HG02938 (cell line): ENCODE data around the gene ATL1.
"Not testable (repeated sequence)": the region's sequence is repeated elsewhere in the genome, so short reads cannot be mapped to it uniquely, and the experiment has no call there.

Experiments
- ATAC-seq: cut with Tn5 transposase; IDR thresholded peaks from one replicate; pipeline ENCODE4 v1.9.1; 2021; ENCODE audit warnings: mild to moderate bottlenecking, moderate library complexity; ENCODE audit not compliant: unreplicated experiment

ATL1 gene

GRCh38 chr14:50600849-50601248 is 40.9 kb downstream of the ATL1 start:
- no peak for ATAC-seq

GRCh38 chr14:50601394-50601793 is 41.4 kb downstream of the ATL1 start:
- ATAC-seq, result no peak

DNA sequence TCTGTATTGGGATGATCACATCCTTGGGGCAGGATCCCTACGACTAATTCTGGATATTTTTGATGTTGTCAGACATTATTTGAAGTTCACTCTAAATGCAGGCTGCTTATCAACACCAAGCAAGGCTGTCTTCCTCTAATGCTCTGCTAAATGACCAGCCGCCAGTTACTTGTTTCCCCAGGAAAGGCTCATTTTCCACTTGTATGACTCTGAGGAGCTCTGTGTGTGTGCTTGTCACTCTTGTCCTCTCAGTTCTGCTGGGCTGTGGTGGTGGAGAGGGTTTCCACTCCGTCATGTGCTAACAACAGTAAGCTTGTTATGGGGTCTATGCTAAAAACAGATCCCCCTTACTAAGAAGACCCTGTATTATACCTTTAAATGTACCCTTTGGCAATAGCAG is 42.1 kb downstream of the ATL1 start:
- ATAC-seq, result no peak

GRCh38 chr14:50603565-50603964 is 43.6 kb downstream of the ATL1 start:
- ATAC-seq, result no peak

- no peak for ATAC-seq
These were observed 45.8 kb downstream of the ATL1 start for GRCh38 chr14:50605766-50606165.

DNA sequence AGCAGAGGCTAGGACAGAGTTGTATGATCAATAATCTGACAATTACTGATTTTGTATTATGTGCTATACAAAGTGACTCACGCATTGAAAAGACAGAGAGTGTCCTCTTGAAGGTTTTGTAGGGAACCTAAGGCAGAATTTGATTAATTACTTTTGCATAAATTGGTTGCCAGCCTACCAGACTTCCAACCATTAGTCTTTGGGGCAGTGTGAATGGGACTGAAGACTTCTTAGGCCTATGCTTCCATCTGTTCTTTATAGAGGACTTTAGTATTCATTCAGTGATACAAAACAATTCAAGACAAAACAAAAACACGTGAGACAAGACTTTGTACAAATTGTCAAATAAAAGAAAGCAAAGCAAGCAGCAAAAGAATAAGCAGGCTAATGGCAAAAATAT is 46.5 kb downstream of the ATL1 start:
- ATAC-seq, result no peak

GRCh38 chr14:50607181-50607580 is 47.2 kb downstream of the ATL1 start:
- no peak for ATAC-seq

DNA sequence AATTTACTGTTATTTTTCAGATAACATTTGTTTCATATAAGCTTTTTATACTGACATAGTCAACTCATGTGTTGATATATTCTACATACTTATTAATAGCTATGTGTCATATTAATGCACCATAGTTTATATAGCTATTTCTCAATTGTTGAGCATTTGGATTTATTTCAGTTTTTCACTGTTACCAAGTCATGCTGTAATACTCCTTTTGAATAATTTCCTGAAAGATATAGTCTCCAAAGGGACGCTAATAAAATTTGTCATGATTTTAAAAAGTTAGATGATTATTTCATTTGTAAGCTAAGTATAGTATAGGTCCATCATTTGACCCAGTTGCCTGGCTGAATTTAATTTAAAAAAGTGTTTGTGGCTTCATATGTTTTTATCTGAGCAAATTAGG is 47.8 kb downstream of the ATL1 start:
- no peak for ATAC-seq

GRCh38 chr14:50608302-50608851 is 48.4 kb downstream of the ATL1 start:
- ATAC-seq, result no peak

- ATAC-seq, result no peak
These were observed 50.5 kb downstream of the ATL1 start for GRCh38 chr14:50610465-50610864.

DNA sequence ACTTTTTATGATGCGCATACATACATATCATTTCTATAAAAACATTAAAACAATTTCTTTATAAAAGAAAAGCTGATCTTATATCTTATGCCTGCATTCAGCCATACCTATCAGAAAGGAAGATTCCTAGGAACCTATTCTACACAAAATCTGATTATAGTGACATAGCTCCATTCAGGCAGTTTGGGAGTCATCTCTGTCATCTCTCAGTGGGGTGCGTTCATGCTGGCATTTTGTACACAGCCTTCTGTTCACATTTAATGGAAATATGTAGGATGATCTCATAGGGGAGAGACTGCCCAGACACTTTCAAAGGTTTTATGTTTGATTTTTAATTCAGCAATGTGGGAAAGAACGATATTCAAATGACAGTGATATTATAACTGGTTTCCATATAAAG is 52.9 kb downstream of the ATL1 start:
- no peak for ATAC-seq

DNA sequence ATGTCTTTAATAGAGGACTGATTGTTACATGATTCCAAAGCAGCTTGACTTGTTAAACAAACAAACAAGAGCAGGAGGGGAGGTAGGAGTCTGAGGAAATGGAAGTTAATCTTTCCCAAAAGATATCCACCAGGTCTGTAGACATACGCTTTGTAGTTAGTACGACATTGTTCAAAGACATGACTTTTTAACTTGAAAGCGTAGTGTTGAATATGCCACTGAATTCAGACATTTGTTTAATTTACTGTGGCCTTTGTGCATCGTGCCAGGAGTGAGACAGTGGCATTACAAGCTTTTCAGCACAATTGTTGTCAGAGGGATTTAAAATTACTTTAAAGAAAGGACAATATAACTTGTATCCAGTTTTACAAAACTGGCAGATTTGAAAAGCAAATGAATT is 55.1 kb downstream of the ATL1 start:
- no peak for ATAC-seq

- no peak for ATAC-seq
These were observed 55.6 kb downstream of the ATL1 start for GRCh38 chr14:50615552-50615951.

GRCh38 chr14:50616275-50616674 is 56.3 kb downstream of the ATL1 start:
- ATAC-seq, result no peak

DNA sequence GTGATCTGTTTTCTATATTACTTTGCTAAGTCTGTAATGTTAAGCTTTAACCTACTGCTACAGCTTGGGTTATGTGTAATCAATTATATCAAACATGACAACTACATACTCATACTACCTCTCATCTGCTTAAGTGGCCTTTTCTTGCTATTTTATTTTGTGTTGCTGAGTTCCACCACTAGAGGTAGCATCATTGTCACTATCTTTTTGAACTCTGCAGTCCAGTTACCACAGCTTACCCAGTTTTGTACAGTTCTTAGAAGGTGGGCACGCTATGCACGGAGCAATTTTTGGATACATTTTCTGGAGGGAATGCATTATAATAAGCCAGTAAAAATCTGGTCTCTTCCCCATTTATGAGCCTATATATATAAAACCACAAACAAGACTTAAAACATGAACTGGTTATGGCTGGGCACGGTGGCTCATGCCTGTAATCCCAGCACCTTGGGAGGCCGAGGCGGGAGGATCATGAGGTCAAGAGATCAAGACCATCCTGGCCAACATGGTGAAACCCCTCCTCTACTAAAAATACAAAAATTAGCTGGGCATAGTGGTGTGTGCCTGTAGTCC is 59.7 kb downstream of the ATL1 start:
- ATAC-seq, result no peak

- ATAC-seq, result no peak
These were observed 60.4 kb downstream of the ATL1 start for GRCh38 chr14:50620341-50620740.

GRCh38 chr14:50622978-50623377 is 63.0 kb downstream of the ATL1 start:
- no peak for ATAC-seq

DNA sequence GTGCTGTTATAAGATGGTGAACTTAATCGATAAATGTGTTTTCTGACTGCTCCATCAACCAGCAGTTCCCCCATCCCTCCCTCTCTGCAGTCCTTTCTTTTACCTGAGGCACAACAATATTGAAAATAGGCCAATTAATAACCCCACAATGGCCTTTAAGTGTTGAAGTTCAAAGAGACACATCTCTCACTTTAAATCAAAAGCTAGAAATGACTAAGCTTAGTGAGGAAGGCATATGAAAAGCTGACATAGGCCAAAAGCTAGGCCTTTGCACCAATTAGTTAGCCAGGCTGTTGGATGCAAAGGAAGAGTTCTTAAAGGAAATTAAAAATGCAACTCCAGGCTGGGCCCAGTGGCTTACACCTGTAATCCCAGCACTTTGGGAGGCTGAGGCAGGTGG is 64.5 kb downstream of the ATL1 start:
- ATAC-seq, result no peak

- ATAC-seq, result not testable (repeated sequence)
These were observed 65.0 kb downstream of the ATL1 start for GRCh38 chr14:50624947-50625346.

DNA sequence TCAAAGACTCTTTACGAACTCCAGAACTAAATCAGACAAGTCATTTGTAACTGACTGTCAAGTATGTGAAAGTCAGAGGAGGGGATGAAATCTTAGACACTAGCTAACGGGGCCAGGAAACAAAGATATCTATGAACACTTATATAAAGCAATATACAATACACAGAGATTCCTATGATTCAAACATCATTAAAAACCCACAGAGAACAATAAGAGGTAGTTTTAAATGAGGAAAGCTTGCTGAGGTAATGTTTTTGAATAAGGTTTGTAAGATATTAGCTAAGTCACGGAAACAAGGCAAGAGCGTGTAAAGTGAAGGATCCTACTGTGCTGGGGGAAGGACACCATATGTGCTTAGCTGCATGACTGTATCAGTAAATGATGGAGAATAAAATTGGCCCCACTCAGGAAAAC is 71.5 kb downstream of the ATL1 start:
- ATAC-seq, result no peak

DNA sequence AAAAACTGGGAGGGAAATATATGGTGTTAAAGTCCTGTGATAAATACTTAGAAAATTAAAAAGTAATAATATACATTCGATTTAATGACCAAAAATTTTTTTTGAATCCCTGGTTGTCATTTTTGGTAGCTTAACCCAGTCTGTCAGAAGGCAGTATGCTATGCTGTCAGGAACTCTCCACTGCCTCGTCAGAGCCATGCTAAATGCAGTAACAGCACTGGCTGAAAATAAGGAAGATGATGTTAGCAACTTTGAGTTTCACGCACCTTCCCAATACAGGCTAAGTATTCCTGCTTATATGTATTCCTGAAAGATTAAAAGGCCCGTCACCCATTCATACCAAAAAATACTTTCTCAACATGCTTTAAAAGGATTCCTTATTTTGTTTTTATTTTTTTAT is 74.0 kb downstream of the ATL1 start:
- no peak for ATAC-seq

- no peak for ATAC-seq
These were observed 75.2 kb downstream of the ATL1 start for GRCh38 chr14:50635141-50635540.

GRCh38 chr14:50647282-50647681 is 87.3 kb downstream of the ATL1 start:
- no peak for ATAC-seq
